Activated T-helper 1 cell treated with anti-CD3 and anti-CD28 coated beads, Interleukin-2, amount 50 U/mL, for 16 hours (primary cell): ENCODE data around the gene PMS2.
"Not testable (repeated sequence)": the region's sequence is repeated elsewhere in the genome, so short reads cannot be mapped to it uniquely, and the experiment has no call there.

ENCODE experiments used
- DNase-seq, 2 donors: peaks; one replicate each; pipeline ENCODE4 v3.0.0-alpha.2; 2020; ENCODE audit warnings: low read depth in 1 of 2, low spot score in 1 of 2

PMS2 gene, protein sequence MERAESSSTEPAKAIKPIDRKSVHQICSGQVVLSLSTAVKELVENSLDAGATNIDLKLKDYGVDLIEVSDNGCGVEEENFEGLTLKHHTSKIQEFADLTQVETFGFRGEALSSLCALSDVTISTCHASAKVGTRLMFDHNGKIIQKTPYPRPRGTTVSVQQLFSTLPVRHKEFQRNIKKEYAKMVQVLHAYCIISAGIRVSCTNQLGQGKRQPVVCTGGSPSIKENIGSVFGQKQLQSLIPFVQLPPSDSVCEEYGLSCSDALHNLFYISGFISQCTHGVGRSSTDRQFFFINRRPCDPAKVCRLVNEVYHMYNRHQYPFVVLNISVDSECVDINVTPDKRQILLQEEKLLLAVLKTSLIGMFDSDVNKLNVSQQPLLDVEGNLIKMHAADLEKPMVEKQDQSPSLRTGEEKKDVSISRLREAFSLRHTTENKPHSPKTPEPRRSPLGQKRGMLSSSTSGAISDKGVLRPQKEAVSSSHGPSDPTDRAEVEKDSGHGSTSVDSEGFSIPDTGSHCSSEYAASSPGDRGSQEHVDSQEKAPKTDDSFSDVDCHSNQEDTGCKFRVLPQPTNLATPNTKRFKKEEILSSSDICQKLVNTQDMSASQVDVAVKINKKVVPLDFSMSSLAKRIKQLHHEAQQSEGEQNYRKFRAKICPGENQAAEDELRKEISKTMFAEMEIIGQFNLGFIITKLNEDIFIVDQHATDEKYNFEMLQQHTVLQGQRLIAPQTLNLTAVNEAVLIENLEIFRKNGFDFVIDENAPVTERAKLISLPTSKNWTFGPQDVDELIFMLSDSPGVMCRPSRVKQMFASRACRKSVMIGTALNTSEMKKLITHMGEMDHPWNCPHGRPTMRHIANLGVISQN

DNA sequence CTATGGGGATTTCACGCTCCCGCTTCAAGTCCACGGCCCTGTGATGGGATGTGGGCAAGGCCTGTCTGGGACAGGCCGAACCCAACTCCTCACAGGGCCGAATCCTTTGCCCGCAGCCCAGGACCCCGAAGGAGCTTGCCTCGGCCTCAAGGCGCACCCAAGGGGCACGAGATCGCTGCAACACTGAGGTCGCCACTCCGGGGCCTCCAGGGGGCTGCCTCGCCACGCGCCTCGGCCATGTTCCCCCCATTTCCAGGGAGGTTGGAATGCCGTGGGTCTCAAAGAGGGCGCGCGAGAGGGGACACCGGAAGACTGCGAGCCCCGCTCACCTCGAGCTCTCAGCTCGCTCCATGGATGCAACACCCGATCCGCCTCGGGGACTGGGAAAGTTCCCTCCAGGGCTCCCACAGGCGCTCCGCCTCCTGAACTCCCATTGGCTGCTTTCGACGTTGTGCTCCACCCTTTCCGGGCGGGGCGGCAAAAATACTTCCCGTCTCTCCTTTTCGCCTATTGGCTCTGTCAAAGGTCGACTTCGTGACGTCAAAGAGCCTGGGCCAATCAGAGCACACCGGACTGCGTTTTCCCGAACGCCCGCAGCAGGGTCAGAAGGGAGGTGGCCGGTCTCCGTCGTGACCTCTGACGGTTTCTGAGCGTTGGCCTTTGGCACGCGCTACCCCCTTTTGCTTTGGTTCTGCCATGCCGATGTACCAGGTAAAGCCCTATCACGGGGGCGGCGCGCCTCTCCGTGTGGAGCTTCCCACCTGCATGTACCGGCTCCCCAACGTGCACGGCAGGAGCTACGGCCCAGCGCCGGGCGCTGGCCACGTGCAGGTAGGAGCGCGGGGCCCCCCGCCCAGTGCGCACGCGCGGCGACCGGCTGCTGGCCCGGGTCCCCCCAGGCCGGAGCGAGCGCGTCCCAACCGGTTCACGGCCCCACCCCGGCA lies at the start of gene PMS2, which contains the start of gene AIMP2:
PMS2 (minus strand) TSS at position 382 of the 944 bp plus-strand sequence; CDS start at position 352, 30 bp downstream.
AIMP2 (plus strand) TSS at position 605 of the 944 bp plus-strand sequence; CDS start at position 697, 92 bp downstream.
- peak; percentile 88 to 92 for DNase-seq

DNA sequence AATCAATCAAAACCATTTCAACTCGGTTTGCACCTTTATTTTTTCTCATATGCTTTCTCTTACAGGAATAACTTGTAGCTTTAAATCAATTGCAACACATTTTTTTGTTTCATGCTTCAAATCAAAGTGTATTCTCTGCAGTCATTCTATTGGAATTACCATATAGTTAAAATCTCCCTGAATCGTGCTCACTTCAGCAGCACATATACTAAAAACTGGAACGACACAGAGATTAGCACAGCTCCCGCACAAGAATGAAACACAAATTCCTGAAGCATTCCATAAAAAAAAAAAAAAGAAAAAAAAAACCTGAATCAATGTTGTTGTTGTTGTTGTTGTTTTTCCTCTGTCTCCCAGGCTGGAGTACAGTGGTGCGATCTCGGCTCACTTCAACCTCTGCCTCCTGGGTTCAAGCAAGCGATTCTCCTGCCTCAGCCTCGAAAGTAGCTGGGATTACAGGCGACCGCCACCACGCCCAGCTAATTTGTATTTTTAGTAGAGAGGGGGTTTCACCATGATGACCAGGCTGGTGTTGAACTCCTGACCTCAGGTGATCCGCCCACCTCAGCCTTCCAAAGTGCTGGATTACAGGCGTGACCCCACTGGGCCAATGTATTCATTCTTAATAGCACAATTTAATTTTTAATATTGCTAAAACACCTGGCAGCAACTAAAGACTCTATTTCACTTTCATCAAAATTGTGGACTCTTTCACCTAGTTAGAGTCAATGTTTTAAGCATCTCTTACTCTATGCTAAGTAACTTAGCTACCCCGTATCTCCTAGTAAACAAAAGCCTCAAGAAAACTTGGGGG lies 48.7 kb upstream of the PMS2 start:
- no peak for DNase-seq

DNA sequence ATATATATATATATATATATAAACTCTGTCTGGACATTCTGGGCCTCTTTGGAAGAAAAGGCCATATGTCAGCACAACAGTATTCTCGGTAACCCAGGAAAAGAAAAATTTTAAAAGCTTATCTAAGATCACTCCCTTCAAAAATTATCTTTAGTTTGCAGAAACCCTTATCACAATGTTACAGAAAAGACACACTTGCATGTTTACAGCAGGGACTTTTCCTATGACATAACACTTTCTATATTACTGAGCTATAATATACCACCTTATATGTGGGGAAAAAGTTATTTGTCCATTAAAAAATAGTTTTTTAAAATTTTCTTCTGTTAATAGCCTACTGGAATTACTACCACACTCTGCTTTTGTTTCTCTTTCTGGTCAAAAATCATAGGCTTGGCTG lies 47.8 kb upstream of the PMS2 start:
- no peak for DNase-seq

- DNase-seq = not testable (repeated sequence)
Measured at GRCh38 chr7:6051185-6051584, 42.3 kb upstream of the PMS2 start.

- DNase-seq = no peak
Measured at GRCh38 chr7:6049780-6050179, 40.9 kb upstream of the PMS2 start.

DNA sequence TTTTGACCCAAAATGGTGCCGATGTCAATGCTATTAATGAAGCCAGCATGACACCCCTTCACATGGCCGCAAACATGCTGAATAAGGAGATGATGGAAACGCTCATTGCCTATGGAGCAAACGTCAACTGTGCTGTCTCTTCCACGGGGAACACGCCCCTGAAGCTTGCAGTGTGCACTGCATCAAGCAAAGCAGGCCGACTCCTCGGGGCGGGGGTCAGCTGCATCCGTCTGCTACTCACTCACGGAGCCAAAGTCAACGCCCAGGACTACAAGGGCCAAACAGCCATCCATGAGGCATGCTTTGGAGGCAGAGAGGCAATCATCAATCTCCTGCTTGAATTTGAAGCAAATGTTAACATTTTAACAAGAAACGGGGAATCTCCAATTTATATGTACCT lies 26.8 kb upstream of the PMS2 start:
- no peak for DNase-seq

- DNase-seq = no peak
Measured at GRCh38 chr7:6035165-6035564, 26.3 kb upstream of the PMS2 start.

GRCh38 chr7:6032641-6033040 lies 23.8 kb upstream of the PMS2 start:
- no peak for DNase-seq

DNA sequence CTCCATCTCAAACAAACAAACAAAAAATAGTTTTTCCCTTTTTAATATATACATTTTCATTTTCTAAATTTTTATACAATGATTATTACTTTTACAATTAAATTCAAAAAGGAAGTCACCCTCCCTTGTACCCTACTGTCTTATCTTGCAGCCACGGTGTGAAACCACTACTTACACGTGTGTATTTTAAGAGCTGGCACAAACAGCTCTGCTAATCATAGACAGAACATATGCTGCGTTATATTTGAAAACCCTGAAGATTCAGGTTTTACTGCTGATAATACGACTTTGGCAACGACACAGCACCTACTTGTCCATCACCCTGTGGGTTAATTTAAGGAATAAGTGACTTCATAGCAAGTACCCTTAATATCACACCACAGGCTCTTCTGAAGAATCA lies 23.3 kb upstream of the PMS2 start:
- DNase-seq = no peak

DNA sequence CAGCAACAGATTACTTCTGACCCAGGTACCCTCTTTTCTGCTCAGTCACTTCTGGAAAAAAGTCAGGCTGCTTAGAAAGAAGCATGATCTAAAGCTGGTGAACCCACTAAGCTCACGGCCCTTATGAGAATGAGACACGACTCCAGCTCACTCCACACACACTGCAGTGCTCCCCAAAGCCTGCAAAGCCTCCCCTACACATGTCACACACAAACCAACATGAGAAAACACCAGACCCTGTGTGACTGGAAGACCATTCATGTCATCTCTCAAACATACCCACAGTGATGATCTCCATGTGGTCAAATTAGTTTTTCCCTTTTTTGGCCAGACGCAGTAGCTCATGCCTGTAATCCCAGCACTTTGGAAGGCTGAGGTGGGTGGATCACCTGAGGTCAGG lies 22.7 kb upstream of the PMS2 start:
- no peak for DNase-seq

DNA sequence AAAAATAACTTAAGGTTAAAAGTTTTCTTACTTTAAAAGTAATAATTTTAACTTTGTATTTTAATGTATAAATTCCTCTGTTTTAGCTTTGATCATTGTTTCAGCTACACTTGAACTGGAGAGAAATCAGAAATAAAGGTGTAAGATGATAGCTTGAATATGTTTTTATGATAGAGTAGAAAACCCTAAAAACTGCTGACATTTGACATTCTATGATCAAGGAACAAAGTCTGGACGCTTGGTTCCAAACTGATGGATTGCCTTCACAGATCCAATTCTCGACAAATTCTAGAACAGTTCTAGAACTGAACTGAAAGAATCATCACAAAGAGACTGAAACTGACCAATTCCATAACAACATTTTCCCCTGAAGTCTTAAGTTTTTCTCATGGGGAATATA lies 22.1 kb upstream of the PMS2 start, which contains the start of gene ANKRD61:
ANKRD61 (plus strand) TSS at position 389 of the 400 bp plus-strand sequence; CDS start at position 389, 0 bp downstream.
- no peak for DNase-seq

GRCh38 chr7:6028563-6028962 lies 19.7 kb upstream of the PMS2 start:
- DNase-seq = no peak

GRCh38 chr7:6027806-6028365 lies 19.0 kb upstream of the PMS2 start:
- DNase-seq = no peak

DNA sequence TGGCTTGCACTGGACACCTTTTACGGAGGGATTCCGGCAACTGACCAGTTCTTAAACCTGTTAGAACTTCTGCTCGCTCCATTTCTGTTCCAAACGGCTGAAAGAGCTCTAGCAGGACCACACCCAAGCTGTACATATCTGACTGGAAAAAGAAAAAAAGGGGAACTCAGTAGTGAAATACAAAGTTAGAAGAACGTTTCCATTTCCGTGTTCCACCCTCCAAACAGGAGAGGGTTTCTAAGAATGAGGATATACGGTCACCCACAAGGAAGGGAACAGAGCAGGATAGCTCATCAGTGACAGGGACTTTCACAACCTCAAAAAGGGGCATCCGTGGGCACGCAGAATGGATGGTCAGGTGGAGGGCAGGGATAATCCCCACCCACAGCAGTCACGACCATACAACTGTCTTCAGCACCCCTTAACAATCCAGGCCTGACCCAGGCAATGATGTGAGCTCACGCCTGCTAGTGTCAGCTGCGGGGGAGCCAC lies 18.0 kb upstream of the PMS2 start:
- DNase-seq = no peak

- peak; percentile 24 to 41 for DNase-seq
Measured at GRCh38 chr7:6026011-6026819, 17.4 kb upstream of the PMS2 start.

DNA sequence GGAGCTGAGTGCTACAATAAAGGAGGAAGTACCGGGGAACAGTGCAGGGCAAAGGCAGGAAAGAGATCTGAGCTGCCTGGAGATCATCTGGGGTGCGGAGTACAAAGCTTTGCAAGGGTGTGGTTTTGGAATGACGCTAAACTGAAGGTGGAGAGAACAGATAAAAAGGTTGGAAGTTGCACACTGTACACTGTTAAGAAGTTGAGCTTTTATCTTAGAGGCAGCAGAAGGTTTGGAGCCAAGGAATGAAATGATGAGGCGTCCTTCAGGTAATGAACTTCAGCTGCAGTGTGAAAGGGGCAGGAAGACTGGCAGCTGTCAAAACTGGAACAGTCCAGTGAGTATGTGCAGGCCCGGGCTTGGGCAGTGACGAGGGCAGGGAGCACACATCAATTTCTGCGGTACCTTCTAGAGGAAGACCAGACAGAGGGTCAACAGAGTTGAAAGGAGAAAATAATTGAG lies 15.2 kb upstream of the PMS2 start:
- no peak for DNase-seq

DNA sequence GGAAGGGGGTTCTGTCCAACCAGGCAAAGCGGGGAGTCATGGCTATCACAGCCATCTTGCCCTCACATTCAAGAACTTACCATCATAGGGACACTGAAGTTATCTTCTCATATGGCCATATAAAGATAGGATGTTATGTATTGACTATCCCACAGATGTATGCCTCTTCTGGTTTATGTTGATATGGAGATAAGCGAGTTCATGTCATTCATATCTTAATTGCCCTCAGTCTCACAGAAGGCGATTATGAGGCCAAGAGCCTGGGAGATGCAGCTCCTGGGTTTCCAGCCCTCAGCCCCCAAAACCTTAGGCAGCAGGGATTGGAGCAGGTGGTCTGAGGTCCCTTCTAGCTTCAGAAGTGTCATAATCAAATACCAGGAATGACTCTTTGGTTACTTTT lies 13.9 kb upstream of the PMS2 start:
- no peak for DNase-seq
